Stromal cell of bone marrow (primary cell): Measurements from ENCODE around the gene PCSK9.
A peak's percentile ranks its signal among the peaks of the same experiment; 100 is the strongest.

Experiments used
- DNase-seq: peaks from one replicate; pipeline ENCODE4 v3.0.0-alpha.2; 2012; ENCODE audit warnings: low read depth

The PCSK9 gene

DNA sequence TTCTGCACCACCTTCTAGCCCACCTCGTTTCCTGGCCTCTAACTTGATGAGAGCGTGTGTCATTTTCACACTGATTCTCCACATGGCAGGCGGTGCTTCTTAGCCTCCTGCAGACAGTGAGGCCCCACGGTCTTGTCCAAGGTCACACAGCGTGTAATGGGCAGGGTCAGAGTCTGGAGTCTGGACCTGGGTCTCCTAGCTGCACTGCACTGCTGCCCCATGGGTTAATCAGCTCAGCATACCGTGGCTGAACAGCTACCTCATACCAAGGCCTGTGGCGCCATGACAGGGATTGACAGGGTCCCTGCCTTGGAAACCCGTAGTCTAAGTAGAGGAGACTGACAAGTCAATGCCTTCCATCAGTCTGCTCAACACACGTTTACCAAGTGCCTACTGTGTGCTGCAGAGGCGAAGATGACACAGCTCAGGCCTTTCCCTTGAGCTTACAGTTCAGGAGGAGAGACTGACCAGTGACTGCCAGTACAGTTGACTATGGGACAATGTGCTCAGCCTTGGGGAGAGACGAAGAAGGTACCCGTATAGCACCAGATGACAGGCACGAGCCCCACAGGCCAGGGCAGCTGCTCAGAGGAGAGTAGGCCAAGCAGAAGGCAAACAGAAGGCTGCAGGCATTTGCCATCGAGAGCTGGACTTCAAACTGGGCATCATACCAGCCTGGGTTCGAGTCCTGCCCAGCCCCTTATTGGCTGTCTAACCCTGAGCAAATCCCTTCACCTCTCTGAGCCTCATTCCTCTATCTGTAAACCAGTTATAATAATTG lies 5.5 kb downstream of the PCSK9 start:
- DNase-seq: no peak

- no peak for DNase-seq
Measured at GRCh38 chr1:55045430-55045829, 6.1 kb downstream of the PCSK9 start.

GRCh38 chr1:55046871-55047270 lies 7.5 kb downstream of the PCSK9 start:
- no peak for DNase-seq

DNA sequence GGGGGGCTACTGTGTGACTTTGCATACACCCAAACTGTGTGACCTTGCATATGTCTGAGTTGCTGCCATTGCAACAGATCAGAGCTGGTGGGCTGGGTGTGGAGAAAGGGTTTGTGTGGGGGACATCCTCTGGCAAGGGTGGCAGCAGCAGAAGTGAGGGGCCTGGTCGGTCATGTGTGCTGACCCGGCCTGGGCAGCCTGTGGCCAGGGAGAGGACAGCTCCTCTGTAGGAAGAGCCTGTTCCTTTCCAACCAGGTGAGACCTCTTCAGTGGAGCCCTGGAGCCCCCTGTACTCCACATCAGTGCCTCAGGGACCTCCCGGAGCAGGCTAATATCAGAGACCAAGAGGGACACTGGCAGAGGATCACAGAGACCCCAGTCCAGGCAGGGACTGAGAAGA lies 8.3 kb downstream of the PCSK9 start:
- no peak for DNase-seq

DNA sequence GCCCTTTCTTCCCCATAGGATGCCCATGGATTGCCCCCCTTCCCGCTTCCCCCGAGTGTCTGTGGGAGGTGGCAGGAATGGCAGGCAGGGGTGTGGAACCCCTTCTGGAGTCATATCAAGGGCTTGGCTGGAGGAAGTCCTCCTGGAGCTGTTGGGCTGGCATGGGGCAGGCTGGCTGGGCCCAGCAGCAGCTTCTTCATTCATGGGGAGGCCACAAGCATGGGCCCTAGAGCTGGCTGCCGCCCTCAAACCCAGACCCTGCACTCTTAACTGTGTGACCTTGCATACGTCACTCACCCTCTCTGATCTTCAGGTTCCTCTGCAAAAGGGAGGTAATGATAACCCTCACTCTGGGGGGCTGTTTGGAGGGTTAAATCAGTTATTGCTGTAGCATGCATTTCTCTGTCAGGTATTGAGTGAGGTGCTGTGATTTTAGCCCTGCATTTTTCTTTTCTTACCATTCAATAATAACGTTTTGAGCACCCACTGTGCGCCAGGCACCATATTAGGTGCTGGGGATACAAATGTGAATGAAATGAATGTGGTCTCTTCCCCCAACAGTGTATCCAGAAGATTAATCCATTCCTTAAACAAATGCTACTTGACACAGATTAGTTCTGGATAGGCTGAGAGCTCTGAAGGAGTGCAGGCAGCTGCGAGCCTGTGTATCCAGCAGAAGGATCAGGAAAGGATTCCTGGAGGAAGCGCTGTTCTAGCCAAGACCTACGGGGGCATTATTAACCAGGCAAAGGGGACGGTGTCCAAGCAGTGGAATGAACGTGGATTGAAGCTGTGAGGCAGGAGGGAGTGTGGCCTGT lies 9.3 kb downstream of the PCSK9 start:
- DNase-seq: no peak

DNA sequence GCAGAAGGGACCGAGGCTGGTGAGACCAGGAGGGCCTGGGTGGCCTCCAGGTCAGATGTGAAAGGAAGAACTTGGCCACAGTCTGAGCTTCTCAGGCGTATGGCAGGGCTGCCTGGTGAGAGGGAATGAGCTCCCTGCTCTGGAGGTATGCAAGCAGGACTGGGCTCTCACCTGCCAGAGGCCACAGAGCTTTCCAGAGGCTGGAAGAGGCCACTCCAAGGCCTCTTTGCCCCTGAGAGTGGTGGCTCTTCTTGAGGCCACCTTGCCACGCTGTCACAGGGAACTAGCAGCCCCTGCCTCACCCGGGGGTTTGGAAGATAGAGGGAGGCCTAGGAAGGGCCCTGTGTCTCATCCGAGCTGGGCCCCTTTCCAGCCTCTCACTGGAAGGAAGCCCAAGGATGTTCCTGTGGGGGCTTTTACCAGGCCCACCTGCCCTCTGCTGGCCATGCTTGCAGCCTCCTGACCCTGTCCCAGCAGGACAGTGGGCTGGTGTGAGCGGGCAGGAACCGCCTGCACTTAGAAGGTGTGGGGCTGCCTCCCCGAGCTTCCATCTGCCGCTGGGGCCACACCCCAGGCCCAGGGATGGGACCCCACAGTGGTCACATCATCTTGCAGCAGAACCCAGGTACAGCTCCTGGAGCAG lies 10.0 kb downstream of the PCSK9 start:
- no peak for DNase-seq

- DNase-seq: no peak
Measured at GRCh38 chr1:55049914-55050278, 10.5 kb downstream of the PCSK9 start.

DNA sequence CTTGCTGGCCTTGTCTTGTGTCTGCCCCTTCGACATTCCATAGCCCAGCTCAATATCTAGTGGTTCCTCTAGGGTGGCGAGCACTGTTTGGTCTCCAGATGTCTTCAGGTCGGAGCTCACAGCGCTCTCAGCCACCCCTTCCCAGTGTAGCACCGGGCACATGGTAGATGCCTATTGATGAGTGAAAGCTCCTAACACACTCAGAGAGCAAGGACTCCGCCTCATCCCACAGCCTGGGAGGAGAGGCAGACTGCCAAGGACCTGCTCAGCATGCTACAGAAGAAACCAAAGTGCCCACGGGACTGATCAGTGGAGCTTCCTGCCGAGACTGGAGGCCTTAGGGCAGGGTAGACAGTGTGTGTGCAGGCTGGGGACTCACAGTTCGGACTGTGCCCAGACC lies 10.9 kb downstream of the PCSK9 start:
- peak; percentile 77 for DNase-seq

DNA sequence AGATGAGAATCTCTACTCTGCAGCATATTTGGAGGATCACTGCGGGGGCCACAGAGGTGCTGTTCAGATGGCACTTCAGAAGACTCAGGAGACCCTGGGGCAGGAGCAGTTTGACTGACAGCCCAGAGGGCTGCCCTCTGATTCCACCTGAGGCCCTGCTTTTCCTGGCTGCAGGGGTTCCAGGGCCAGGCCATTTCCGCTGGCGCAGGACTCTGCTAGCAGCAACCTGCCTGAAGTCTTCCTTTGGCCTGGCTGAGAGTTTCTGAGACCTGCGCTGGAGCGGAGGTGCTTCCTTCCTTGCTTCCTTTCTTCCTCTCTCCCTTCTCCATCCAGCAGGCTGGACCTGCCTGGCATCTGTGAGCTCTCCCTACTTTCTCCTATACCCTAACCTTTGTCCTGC lies 11.8 kb downstream of the PCSK9 start:
- no peak for DNase-seq

DNA sequence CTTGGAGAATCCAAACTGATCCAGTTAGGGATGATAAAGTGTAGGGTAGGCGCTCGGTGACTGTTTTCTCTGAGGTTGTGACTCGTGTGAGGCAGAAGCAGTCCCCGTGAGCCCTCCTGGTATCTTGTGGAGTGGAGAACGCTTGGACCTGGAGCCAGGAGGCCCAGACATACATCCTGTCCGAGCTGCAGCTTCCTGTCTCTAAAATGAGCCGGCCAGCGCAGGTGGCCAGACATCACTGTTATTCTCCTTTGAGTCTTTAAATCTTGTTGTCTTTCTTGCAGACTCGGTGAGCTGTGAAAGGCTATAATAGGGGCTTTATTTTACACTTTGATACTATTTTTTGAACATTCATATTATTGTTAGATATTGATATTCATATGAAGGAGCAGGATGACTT lies 12.3 kb downstream of the PCSK9 start:
- DNase-seq: no peak

- no peak for DNase-seq
Measured at GRCh38 chr1:55052221-55053142, 13.1 kb downstream of the PCSK9 start.

DNA sequence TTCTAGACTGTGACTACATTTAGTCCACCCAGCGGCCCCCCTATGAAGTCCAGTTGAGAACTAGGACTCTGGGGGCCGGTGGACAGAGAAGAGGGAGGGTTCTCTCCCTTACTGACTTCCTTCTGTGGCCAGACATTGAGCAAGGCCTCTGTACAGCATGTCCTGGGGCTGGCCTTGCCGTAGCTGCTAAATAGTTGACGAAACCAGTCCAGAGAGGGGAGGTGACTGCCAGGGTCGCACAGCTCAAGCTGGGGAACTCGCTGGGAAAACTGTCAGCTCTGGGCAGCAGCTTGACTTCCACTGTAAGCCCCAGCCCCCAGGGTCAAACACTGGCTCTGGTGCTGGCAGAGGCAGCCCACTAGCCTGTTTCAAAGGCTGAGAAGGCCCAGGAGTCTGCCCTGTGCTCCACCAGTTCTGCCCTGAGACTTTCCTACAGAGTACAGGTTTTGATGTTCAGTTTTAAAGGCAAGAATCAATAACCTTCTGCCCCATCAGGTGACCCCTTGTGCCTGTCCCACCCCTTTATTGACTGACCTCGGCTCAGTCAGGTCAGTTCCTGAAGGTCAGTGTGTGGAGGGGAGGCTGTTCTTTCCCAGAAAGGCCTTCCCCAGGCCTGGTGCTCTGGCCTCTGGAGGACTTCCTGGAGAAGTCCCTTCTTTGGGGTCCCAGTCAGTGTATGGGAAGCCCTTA lies 14.1 kb downstream of the PCSK9 start:
- DNase-seq: no peak

- DNase-seq: no peak
Measured at GRCh38 chr1:55054396-55054795, 15.0 kb downstream of the PCSK9 start.

DNA sequence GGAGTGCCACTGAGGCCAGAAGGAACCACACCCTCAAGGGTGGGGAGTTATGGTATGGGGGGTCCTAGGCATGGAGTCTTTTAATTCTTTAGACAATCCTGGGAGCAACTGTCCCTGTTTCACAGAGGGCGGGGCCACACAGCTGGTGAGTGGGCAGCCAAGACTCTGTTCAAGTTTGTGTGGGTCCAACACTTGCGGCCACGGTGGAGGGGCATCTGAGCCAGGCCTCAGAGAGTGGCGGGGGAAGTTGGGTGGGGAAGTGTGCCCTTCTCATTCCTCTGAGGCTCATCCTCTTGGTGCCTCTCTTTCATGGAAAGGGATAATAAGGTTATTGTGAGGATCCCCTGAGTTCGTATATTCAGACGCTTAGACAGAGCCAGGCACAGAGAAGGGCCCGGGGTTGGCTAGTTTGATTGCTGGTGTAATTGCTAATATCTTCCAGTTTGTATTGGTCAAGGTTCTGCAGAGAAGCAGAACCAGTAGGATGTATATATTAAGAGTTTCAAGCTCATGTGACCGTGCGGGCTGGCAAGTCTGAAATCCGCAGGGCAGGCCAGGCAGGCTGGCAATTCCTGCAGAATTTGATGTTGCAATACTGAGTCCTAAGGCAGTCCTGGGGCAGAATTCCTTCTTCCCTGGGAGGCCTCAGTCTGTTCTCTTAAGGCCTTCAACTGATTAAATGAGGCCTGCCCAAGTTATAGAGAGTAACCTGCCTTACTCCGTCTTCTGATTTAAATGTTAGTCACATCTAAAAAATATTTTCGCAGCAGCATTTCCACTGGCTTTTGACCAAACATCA lies 15.9 kb downstream of the PCSK9 start:
- DNase-seq: no peak

- DNase-seq: no peak
Measured at GRCh38 chr1:55055951-55056631, 16.7 kb downstream of the PCSK9 start.

GRCh38 chr1:55056632-55056992 lies 17.3 kb downstream of the PCSK9 start:
- no peak for DNase-seq

DNA sequence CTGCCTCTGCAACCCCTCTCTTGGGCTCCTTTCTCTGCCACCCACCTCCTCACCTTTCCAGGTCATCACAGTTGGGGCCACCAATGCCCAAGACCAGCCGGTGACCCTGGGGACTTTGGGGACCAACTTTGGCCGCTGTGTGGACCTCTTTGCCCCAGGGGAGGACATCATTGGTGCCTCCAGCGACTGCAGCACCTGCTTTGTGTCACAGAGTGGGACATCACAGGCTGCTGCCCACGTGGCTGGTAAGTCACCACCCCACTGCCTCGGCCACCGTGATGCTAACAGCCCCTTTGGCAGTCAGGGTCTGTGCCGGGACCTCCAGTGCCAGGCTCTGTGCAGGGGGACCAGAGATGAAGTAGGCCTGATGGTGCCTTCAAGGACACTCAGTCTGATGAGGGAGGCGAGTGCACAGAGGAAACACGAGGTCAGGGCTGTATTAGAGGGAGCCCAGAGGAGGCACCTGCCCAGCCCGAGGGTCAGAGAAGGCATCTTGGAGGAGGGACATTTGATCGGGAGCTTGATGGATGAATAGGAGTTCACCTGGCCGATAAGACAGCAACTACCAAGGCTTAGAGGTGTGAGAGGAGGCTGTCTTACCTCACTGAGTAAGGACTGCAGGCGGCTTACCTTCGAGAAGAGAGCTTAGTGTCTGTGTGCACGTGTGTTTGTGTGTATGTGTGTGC lies 18.1 kb downstream of the PCSK9 start:
- no peak for DNase-seq

- no peak for DNase-seq
Measured at GRCh38 chr1:55057956-55058298, 18.6 kb downstream of the PCSK9 start.

DNA sequence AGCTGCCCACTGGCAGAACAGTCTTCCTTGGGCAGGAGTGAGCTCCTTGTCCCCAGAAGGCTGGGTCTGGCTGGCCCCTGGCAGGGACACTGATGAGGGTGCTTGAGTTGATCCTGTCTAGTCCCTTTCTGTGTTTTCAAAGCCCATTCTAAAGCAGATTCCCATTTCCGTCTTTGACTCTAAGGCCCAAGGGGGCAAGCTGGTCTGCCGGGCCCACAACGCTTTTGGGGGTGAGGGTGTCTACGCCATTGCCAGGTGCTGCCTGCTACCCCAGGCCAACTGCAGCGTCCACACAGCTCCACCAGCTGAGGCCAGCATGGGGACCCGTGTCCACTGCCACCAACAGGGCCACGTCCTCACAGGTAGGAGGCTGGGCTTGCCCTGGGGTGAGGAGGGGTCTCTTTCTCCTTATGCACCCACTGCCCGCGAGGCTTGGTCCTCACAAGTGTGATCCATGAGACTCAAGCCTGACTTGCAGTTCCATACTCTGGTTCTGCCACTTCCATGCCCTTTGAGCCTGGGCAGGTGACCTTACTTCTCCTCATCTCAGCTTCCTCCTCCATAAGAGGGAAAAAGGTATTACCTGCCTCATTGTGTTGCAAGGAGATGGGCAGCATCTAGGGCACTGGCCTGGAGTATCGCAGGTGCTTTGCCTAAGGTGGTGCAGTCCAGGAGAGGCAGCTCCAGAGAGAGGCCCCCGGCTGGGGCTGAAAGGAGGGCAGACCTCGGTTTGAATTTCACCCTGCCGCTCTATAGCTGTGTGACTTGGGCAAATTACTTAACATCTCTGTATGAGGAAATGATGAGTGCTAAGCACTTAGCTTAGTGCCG lies 20.2 kb downstream of the PCSK9 start:
- no peak for DNase-seq
